ENCODE measurements around the gene BMS1. TPM values are rescaled to one million over a fixed set of nuclear protein-coding genes. Genes with fewer than 3 reads are reported as not detected.
"Not testable (repeated sequence)": the region's sequence is repeated elsewhere in the genome, so short reads cannot be mapped to it uniquely, and the experiment has no call there.

The BMS1 gene
- total RNA-seq, 1 experiment from 2014 or later = 44.2 TPM

DNA sequence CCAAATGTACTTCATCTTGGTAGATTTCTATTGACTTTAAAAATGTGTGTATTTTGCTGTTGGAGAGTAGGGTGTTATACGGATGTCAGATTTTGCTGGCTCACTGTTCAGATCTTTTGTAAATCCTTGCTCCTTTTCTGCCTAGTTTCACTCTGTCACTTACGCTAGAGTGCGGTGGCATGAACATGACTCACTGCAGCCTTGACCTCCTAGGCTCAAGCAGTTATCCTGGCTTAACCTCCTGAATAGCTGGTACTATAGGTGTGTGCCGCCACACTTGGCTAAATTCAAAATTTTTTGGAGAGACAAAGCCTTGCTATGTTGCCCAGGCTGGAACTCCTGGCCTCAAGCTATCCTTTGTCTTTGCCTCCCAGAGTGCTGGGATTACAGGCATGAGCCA, 29.4 kb downstream of the BMS1 start:
- Mint-ChIP-seq H3K27ac (peak overlapping the region; percentile 23 to 88 (median 79); a peak in 3 of 7 replicates), H3K4me3 (no peak overlapping the region), H3K9me3 (peaks cover 16 to 23% of the 10 kb centered on the region in 2 experiments), H3K4me1 (peaks cover 34 to 53% of the 10 kb centered on the region in 2 experiments), H3K27me3 (ENCODE audit: low read depth) (no peaks in the 10 kb centered on the region), H3K36me3 (ENCODE audit: insufficient read depth in 1 of 3, low read depth in 3 of 3) (peaks cover 64 to 68% (median 64%) of the 10 kb centered on the region in 3 experiments)
- Histone ChIP-seq H3K27me3 (ENCODE audit: insufficient read depth, low read length) (no peaks in the 10 kb centered on the region), H3K79me2 (ENCODE audit: insufficient read depth, low read length) (no peaks in the 10 kb centered on the region; the same call in 1 of the 2 replicates), H3K4ac (ENCODE audit: low read depth, low read length) (no peak overlapping the region), H2BK12ac (ENCODE audit: insufficient read length, low read depth, low read length) (no peak overlapping the region), H3K23ac (ENCODE audit: insufficient read length, low read depth, low read length) (no peak overlapping the region), H3K27ac (ENCODE audit: insufficient read length, low read depth, low read length) (no peak overlapping the region), H4K5ac (ENCODE audit: insufficient read length, low read depth, low read length) (no peak overlapping the region), H4K20me1 (ENCODE audit: control insufficient read depth, insufficient read depth, insufficient read length) (no peaks in the 10 kb centered on the region), H3K56ac (ENCODE audit: insufficient read length, low read depth, low read length) (no peak overlapping the region), H2AFZ (ENCODE audit: low read length) (no peak overlapping the region), H2BK15ac (ENCODE audit: low read depth, low read length) (no peak overlapping the region), H3K23me2 (ENCODE audit: insufficient read length, low read depth, low read length, poor library complexity, severe bottlenecking) (no peaks in the 10 kb centered on the region), H3K79me1 (ENCODE audit: insufficient read depth, low read depth, low read length, poor library complexity, severe bottlenecking) (peaks cover 5% of the 10 kb centered on the region), H2BK120ac (ENCODE audit: low read depth, low read length, poor library complexity, severe bottlenecking) (no peak overlapping the region), H2BK5ac (ENCODE audit: insufficient read length, low read length) (no peak overlapping the region), H3K18ac (ENCODE audit: insufficient read length, low read depth, low read length) (no peak overlapping the region), H2AK5ac (ENCODE audit: insufficient read length, low read length) (no peak overlapping the region), H3K4me2 (ENCODE audit: insufficient read depth, insufficient read length, low read length) (no peak overlapping the region), H4K8ac (replicated peaks; ENCODE audit: insufficient read length, low read depth, low read length) (no peak overlapping the region), H3K14ac (ENCODE audit: insufficient read depth, low read length) (no peak overlapping the region), H3K4me1 (ENCODE audit: insufficient read depth, low read length) (no peaks in the 10 kb centered on the region; the same call in 1 of the 2 replicates), H3K9me3 (ENCODE audit: control insufficient read depth, low read depth, low read length) (no peaks in the 10 kb centered on the region), H4K91ac (ENCODE audit: insufficient read length, low read depth, low read length) (no peak overlapping the region), H3T11ph (ENCODE audit: low read length) (no peak overlapping the region), H3K9ac (ENCODE audit: extremely low read depth, insufficient read length, low read length) (no peak overlapping the region), H2BK20ac (ENCODE audit: low read depth, low read length, poor library complexity, severe bottlenecking) (no peak overlapping the region)
- DNase-seq = no peak
- WGBS (ENCODE audit: extremely low coverage, insufficient read length, low lambda C conversion rate) = no CpG with 5 or more reads among the region's 4 CpGs
- TF ChIP-seq, protein P1, sequence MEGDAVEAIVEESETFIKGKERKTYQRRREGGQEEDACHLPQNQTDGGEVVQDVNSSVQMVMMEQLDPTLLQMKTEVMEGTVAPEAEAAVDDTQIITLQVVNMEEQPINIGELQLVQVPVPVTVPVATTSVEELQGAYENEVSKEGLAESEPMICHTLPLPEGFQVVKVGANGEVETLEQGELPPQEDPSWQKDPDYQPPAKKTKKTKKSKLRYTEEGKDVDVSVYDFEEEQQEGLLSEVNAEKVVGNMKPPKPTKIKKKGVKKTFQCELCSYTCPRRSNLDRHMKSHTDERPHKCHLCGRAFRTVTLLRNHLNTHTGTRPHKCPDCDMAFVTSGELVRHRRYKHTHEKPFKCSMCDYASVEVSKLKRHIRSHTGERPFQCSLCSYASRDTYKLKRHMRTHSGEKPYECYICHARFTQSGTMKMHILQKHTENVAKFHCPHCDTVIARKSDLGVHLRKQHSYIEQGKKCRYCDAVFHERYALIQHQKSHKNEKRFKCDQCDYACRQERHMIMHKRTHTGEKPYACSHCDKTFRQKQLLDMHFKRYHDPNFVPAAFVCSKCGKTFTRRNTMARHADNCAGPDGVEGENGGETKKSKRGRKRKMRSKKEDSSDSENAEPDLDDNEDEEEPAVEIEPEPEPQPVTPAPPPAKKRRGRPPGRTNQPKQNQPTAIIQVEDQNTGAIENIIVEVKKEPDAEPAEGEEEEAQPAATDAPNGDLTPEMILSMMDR (conservative IDR thresholded peaks at IDR 0.05) = no peak

DNA sequence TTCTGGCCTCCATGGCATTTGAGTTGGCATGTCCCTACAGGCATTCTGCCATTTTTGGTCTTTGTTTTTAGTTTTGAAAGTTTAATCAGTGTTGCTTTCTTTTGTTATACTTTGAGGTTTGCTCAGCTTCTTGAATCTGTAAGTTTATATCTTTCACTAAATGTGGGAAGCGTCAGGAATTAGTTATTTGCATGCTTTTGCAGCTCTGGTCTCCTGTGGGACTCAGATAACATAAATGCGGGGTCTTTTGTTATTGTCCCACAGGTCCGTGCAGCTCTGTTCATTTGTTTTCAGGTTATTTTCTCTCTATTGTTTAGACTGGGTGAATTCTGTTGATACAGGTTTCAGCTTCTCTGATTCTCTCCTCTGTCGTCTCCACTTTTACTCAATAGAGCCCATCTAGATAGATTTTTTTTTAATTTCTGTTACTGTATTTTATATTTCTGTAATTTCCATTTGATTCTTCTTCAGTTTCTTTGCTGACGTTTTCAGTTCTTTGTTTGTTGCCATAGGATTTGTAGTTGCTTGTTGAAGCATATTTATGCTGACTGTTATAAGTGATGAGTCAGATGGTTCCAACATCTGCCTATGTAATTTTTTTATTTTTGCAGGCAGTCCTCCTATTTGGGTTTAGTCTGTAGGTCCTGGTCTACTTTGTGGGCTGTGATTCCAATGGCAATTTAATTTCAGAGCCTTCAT, 31.5 kb downstream of the BMS1 start:
- not testable (repeated sequence) for H3K4me3 Mint-ChIP-seq; H3T11ph ChIP-seq (ENCODE audit: low read length); H4K91ac ChIP-seq (ENCODE audit: insufficient read length, low read depth, low read length); H2BK12ac ChIP-seq (ENCODE audit: insufficient read length, low read depth, low read length); H2BK5ac ChIP-seq (ENCODE audit: insufficient read length, low read length); H3K14ac ChIP-seq (ENCODE audit: insufficient read depth, low read length); H4K20me1 ChIP-seq (ENCODE audit: control insufficient read depth, insufficient read depth, insufficient read length); H3K27ac ChIP-seq (ENCODE audit: insufficient read length, low read depth, low read length); H3K9me3 ChIP-seq (ENCODE audit: control insufficient read depth, low read depth, low read length); H3K4ac ChIP-seq (ENCODE audit: low read depth, low read length); H2BK120ac ChIP-seq (ENCODE audit: low read depth, low read length, poor library complexity, severe bottlenecking); H3K56ac ChIP-seq (ENCODE audit: insufficient read length, low read depth, low read length); H3K9ac ChIP-seq (ENCODE audit: extremely low read depth, insufficient read length, low read length); H3K4me2 ChIP-seq (ENCODE audit: insufficient read depth, insufficient read length, low read length); H3K18ac ChIP-seq (ENCODE audit: insufficient read length, low read depth, low read length); H4K8ac ChIP-seq (replicated peaks; ENCODE audit: insufficient read length, low read depth, low read length); H3K27me3 Mint-ChIP-seq (ENCODE audit: low read depth); DNase-seq; H3K23ac ChIP-seq (ENCODE audit: insufficient read length, low read depth, low read length); H2BK20ac ChIP-seq (ENCODE audit: low read depth, low read length, poor library complexity, severe bottlenecking); H3K4me1 ChIP-seq (ENCODE audit: insufficient read depth, low read length); H3K79me1 ChIP-seq (ENCODE audit: insufficient read depth, low read depth, low read length, poor library complexity, severe bottlenecking); H3K27me3 ChIP-seq (ENCODE audit: insufficient read depth, low read length); H2AK5ac ChIP-seq (ENCODE audit: insufficient read length, low read length); H2AFZ ChIP-seq (ENCODE audit: low read length); H2BK15ac ChIP-seq (ENCODE audit: low read depth, low read length); H3K23me2 ChIP-seq (ENCODE audit: insufficient read length, low read depth, low read length, poor library complexity, severe bottlenecking); H3K79me2 ChIP-seq (ENCODE audit: insufficient read depth, low read length); H4K5ac ChIP-seq (ENCODE audit: insufficient read length, low read depth, low read length)
- Mint-ChIP-seq H3K27ac (peak overlapping the region in 2 of 3 experiments; percentile 3 to 80; a peak in 3 of 7 replicates), H3K9me3 (peaks cover 16 to 23% of the 10 kb centered on the region in 2 experiments), H3K4me1 (peaks cover 52 to 74% of the 10 kb centered on the region in 2 experiments), H3K36me3 (ENCODE audit: insufficient read depth in 1 of 3, low read depth in 3 of 3) (peaks cover 63 to 68% (median 63%) of the 10 kb centered on the region in 3 experiments)
- no CpG with 5 or more reads among the region's 5 CpGs for WGBS (ENCODE audit: extremely low coverage, insufficient read length, low lambda C conversion rate)
